Karpas-422 (cell line): ENCODE measurements around the gene TPM2. TPM values are rescaled to one million over a fixed set of nuclear protein-coding genes. Genes with fewer than 3 reads are reported as not detected.

ENCODE experiments used
- DNase-seq: peaks from one replicate; pipeline ENCODE4 v3.0.0-alpha.2; 2015
- H2AFZ ChIP-seq: fragments of 200-600 bp; sonication (generic); 2 replicates; pipeline ENCODE4 v1.6.1; 2014; ENCODE audit warnings: antibody characterized with exemption, low read length, mixed read lengths
- H3K27ac ChIP-seq: fragments of 200-600 bp; sonication (generic); 2 replicates; pipeline ENCODE4 v1.5.1; 2014; ENCODE audit warnings: mild to moderate bottlenecking, low read length, moderate library complexity
- H3K27me3 ChIP-seq: fragments of 200-600 bp; sonication (generic); 2 replicates; pipeline ENCODE4 v1.6.1; 2014; ENCODE audit warnings: low read length, mixed read lengths
- H3K36me3 ChIP-seq: fragments of 200-600 bp; sonication (generic); 2 replicates; pipeline ENCODE4 v1.6.1; 2014; ENCODE audit warnings: low read length, mixed read lengths; ENCODE audit not compliant: insufficient read depth
- H3K4me1 ChIP-seq: fragments of 200-600 bp; sonication (generic); 2 replicates; pipeline ENCODE4 v1.6.1; 2014; ENCODE audit warnings: mild to moderate bottlenecking, low read length, mixed read lengths
- H3K4me2 ChIP-seq: fragments of 200-600 bp; sonication (generic); 2 replicates; pipeline ENCODE4 v1.6.1; 2014; ENCODE audit warnings: low read length, low read depth, mild to moderate bottlenecking; ENCODE audit not compliant: poor library complexity, severe bottlenecking
- H3K4me3 ChIP-seq: fragments of 200-600 bp; sonication (generic); 2 replicates; pipeline ENCODE4 v1.5.1; 2014; ENCODE audit warnings: mild to moderate bottlenecking, antibody characterized with exemption, low read length, mixed read lengths
- H3K79me2 ChIP-seq: fragments of 200-600 bp; sonication (generic); 2 replicates; pipeline ENCODE4 v1.6.1; 2014; ENCODE audit warnings: mild to moderate bottlenecking, low read length, mixed read lengths
- H3K9ac ChIP-seq: fragments of 200-600 bp; sonication (generic); 2 replicates; pipeline ENCODE4 v1.6.0; 2014; ENCODE audit warnings: low read length
- H3K9me2 ChIP-seq: fragments of 200-600 bp; sonication (generic), shearing (Covaris generic); replicated peaks from 2 replicates; pipeline ENCODE4 v1.6.0; 2014; ENCODE audit warnings: mild to moderate bottlenecking, low read length, moderate library complexity; ENCODE audit not compliant: insufficient read depth
- H3K9me3 ChIP-seq: fragments of 300-700, 200-600 bp; sonication (generic); 2 replicates; pipeline ENCODE4 v1.6.1; 2014; ENCODE audit warnings: low read length, mixed read lengths
- H4K20me1 ChIP-seq: fragments of 200-600 bp; sonication (generic); 2 replicates; pipeline ENCODE4 v1.6.1; 2014; ENCODE audit warnings: mild to moderate bottlenecking, antibody characterized with exemption, low read length, low read depth; ENCODE audit not compliant: insufficient read depth
- total RNA-seq: library from RNA; depleted of rRNA; stranded (reverse); fragments of >200 nt; shearing (Covaris generic); gene quantifications from 2 replicates; pipeline ENCODE4 v1.2.3, GENCODE V29; 2014; ENCODE audit warnings: low replicate concordance

TPM2 gene
- total RNA-seq, 1 experiment from 2014 or later = 0.19 TPM

DNA sequence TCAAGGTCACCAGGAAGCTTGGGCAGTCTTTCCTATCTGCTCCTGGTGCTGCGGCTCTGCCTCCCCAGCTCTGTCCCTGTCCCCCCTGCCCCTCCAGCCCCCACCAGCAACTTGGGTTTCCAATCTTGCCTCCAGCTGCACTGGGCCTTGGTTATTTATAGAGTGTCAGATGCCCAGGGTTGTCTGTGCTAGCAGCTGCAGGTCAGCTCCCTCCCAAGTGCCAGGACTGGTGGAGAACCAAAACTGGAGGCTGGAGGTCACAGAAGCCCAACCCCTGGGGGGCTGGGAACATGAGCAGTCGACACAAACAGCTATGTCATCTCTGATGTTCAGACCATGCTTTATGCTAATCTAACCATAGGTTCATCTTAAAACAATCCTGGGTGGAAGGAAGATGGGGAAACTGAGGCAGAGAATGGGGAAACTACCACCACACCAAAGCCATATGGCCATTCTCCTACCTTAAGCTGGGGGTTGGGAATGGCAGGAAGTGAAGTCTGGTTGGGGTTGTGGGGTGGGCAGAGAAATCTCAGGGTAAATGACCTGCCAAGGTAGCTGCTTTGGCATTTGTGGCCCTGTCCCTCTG, 1.7 kb downstream of the TPM2 start:
- Histone ChIP-seq H3K4me2 (no peak overlapping the region), H3K36me3 (no peaks in the 10 kb centered on the region), H3K4me3 (no peak overlapping the region), H4K20me1 (no peaks in the 10 kb centered on the region), H3K27me3 (no peaks in the 10 kb centered on the region), H2AFZ (no peak overlapping the region), H3K9me2 (no peaks in the 10 kb centered on the region), H3K27ac (no peak overlapping the region), H3K79me2 (no peaks in the 10 kb centered on the region), H3K9ac (no peak overlapping the region), H3K9me3 (no peaks in the 10 kb centered on the region), H3K4me1 (peaks cover 5% of the 10 kb centered on the region; the same call in 1 of the 2 replicates)
- DNase-seq = no peak

DNA sequence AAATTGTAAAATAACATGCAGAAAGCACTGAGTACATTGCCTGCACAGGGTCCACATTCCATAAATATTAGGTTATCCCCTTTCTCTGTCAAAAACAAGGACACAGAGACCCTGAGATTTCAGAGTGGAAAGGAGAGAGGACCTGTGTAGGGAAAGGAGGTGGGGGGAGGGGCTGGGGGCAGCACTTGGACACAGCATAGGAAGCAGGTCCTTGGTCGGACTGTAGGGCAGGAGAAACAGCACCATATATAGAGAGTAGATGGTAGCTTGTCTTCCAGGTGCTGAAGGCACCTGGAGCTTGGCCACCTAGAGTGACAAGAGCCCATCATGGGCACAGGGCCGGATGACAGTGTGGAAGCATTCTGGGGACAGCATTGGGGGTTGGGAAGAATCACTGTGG, 2.4 kb downstream of the TPM2 start:
- Histone ChIP-seq H3K36me3 (no peaks in the 10 kb centered on the region), H2AFZ (no peak overlapping the region), H3K4me3 (no peak overlapping the region), H3K79me2 (no peaks in the 10 kb centered on the region), H3K9me2 (no peaks in the 10 kb centered on the region), H3K4me2 (no peak overlapping the region), H3K9ac (no peak overlapping the region), H3K27me3 (no peaks in the 10 kb centered on the region), H3K4me1 (peaks cover 5% of the 10 kb centered on the region; the same call in 1 of the 2 replicates), H3K9me3 (no peaks in the 10 kb centered on the region), H3K27ac (no peak overlapping the region), H4K20me1 (no peaks in the 10 kb centered on the region)
- no peak for DNase-seq

DNA sequence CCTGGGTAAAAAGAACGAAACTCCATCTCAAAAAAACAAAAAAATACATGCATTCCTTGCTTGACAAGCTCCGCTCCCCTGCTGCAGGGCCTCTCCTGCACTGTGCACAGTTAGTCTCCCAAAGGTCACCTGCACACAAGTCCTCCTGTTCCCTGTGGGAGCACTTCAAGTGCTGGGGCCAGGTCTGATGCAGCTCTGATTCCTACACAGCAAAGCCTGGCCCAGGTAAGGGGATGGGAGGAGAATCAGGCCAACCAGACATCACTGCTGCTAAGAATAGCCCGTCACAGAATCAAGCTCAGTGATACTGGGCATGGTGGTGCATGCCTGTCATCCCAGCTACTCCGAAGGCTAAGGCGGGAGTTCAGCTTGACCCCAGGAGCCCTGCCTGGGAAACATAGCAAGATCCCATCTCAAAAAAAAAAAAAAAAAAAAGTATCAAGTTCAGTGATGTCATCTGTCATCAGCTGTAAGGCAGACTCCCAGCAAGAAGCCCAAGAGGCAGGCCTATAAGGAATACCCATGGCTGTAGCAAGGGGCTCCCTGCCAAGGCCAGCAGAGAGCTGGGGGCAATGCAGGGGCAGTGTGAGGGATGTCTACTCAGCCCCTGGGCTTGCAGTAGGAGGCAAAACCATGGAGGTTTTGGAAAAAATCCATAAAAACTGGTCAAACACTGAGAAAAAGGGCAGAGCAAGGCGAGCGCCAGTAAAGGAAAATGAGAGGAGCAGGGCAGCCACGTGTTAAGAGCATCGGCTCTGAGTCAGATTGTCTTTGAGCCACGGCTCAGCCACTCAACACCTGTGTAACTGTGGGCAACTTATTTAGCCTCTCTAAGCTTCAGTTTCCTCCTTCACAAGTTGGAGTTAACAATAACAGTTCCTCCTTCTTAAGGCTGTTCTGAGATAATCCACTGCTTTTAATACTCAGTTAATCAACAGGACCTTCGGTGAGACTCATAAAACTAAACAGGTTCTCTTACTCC, 3.2 kb downstream of the TPM2 start:
- H3K9me2 ChIP-seq = no peaks in the 10 kb centered on the region
- H3K4me2 ChIP-seq = no peak overlapping the region
- H2AFZ ChIP-seq = no peak overlapping the region
- H3K27me3 ChIP-seq = no peaks in the 10 kb centered on the region
- no peak overlapping the region for H3K4me3 ChIP-seq
- no peak overlapping the region for H3K27ac ChIP-seq
- no peaks in the 10 kb centered on the region for H4K20me1 ChIP-seq
- H3K9me3 ChIP-seq = no peaks in the 10 kb centered on the region
- no peak for DNase-seq
- no peaks in the 10 kb centered on the region for H3K79me2 ChIP-seq
- peaks cover 5% of the 10 kb centered on the region; the same call in 1 of the 2 replicates for H3K4me1 ChIP-seq
- H3K36me3 ChIP-seq = no peaks in the 10 kb centered on the region
- no peak overlapping the region for H3K9ac ChIP-seq

DNA sequence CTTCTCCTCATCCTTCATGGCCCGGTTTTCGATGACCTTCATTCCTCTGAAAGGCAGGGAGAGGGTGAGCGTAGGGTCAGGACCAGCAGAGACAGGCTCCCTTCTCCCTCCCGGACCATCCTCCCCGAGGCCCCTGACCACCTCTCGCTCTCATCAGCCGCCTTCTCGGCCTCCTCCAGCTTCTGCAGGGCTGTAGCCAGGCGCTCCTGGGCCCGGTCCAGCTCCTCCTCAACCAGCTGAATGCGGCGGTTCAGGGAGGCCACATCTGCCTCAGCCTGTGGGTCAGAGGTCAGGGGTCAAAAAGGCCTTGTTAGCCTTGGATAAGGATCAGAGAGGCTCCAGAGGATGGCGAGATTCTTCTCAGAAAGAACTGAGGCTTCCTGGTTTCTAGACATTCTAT, 4.2 kb downstream of the TPM2 start:
- Histone ChIP-seq H3K9ac (no peak overlapping the region), H3K79me2 (no peaks in the 10 kb centered on the region), H3K9me2 (no peaks in the 10 kb centered on the region), H3K4me3 (no peak overlapping the region), H3K27ac (no peak overlapping the region), H2AFZ (no peak overlapping the region), H3K36me3 (no peaks in the 10 kb centered on the region), H3K4me2 (no peak overlapping the region), H3K4me1 (peaks cover 9% of the 10 kb centered on the region), H4K20me1 (no peaks in the 10 kb centered on the region), H3K9me3 (no peaks in the 10 kb centered on the region), H3K27me3 (no peaks in the 10 kb centered on the region)
- DNase-seq = no peak

DNA sequence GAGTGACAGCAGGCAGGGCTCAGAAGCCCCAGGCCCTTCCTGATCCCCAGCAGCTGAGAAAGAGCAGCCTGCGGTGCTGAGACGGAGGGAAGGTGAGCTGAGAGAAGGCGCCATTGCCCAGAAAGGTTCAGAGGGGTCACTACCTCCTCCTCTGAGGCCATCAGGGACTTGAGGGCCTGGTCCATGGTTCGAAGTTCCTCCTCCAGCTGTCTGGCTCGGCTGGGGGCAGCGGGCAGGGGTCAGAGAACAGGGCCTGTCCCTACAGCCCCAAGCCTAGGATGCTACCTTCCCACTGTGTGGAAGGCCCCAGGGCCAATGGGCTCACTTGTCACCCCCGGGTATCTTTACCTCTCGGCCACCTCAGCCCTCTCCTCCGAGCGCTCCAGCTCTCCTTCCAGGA, 4.8 kb downstream of the TPM2 start:
- no peak overlapping the region for H3K27ac ChIP-seq
- H3K9me3 ChIP-seq = no peaks in the 10 kb centered on the region
- H3K9ac ChIP-seq = no peak overlapping the region
- no peaks in the 10 kb centered on the region for H3K36me3 ChIP-seq
- H3K27me3 ChIP-seq = no peaks in the 10 kb centered on the region
- no peak overlapping the region for H2AFZ ChIP-seq
- no peaks in the 10 kb centered on the region for H3K9me2 ChIP-seq
- no peaks in the 10 kb centered on the region for H3K79me2 ChIP-seq
- H3K4me2 ChIP-seq = no peak overlapping the region
- H3K4me1 ChIP-seq = peaks cover 15% of the 10 kb centered on the region
- no peaks in the 10 kb centered on the region for H4K20me1 ChIP-seq
- no peak overlapping the region for H3K4me3 ChIP-seq
- DNase-seq = no peak

DNA sequence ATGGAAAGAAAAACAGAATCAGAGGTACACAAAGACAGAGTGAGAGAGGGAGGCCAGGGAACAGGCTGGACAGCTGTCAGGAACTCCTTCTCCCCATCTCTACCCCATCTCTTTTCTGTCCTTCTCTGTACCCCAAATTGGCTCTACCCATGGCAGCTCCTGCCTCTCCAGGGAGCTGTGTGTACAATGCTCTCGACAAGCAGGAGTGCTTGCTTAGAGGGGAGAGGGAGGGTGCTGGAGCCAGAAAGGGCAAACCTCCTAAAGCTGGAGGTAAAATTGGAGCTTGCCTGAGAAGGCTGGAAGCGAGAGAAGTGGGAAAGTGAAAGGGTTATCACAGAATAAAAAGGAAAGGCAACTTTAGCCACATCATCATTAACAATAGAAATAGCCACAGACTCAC, 6.4 kb downstream of the TPM2 start:
- peaks cover 16% of the 10 kb centered on the region for H3K4me1 ChIP-seq
- H3K9me2 ChIP-seq = no peaks in the 10 kb centered on the region
- no peak overlapping the region for H2AFZ ChIP-seq
- H3K4me3 ChIP-seq = no peak overlapping the region
- no peaks in the 10 kb centered on the region for H3K79me2 ChIP-seq
- H3K27ac ChIP-seq = no peak overlapping the region
- H3K4me2 ChIP-seq = no peak overlapping the region
- no peak overlapping the region for H3K9ac ChIP-seq
- no peaks in the 10 kb centered on the region for H4K20me1 ChIP-seq
- no peaks in the 10 kb centered on the region for H3K27me3 ChIP-seq
- DNase-seq = no peak
- H3K36me3 ChIP-seq = no peaks in the 10 kb centered on the region
- no peaks in the 10 kb centered on the region for H3K9me3 ChIP-seq

DNA sequence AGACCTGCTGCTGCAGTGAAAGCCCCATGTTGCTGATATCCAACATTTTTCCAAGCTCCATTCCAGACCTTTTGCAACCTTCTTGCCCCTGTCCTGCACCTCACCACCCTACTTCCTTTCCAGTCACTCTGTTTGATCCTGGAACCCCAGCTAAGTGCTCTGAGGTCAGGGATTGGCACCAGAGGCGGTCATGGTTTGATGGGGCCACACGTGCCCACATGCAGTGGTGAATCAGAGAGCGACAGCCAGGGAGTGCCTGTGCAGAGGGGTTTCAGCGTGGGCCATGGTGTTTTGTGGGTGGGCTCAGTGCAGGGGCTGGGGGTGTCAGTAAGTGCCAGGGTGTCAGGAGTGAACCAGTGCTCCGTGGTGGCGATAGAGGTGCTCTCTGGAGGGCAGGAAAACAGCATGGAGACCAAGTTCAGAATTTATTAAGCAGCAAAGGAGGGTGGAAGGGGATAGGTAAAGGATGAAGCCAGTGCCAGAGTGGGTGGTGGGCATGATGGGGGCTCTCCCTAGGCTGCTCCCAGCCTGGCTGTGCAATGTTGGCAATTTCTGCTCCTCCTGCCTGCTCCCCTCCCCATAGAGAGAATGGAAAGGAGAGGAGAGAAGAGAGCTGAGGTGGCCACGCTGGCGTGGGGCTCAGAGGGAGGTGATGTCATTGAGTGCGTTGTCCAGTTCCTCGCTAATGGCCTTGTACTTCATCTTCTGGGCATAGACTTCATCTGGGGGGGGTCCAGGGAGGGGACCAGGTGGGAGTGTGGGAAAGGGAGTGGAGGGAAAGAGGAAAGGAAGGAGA, 7.0 kb downstream of the TPM2 start:
- no peaks in the 10 kb centered on the region for H3K9me2 ChIP-seq
- no peaks in the 10 kb centered on the region for H3K36me3 ChIP-seq

DNA sequence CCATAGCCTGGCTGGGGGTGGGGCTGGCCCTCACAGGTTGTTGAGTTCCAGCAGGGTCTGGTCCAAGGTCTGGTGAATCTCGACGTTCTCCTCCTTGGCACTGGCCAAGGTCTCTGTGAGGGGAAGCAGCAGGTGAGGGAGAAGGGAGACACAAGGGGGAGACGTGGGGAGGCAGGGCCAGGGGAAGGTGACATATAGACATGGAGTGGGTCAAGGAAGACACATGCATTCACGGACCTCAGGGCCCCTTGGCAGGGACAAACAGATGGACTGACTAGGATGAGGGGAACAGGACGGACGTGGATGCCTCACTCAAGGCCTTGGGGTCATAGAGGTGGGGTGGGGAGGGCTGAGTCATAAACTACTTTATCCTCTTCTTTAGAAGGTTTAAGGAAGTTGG, 7.7 kb downstream of the TPM2 start:
- Histone ChIP-seq H3K79me2 (no peaks in the 10 kb centered on the region), H3K4me2 (no peak overlapping the region), H3K9me3 (no peaks in the 10 kb centered on the region), H3K4me1 (peaks cover 15% of the 10 kb centered on the region), H3K36me3 (no peaks in the 10 kb centered on the region), H3K27ac (no peak overlapping the region), H3K27me3 (no peaks in the 10 kb centered on the region), H3K4me3 (no peak overlapping the region), H2AFZ (no peak overlapping the region), H3K9me2 (no peaks in the 10 kb centered on the region), H4K20me1 (no peaks in the 10 kb centered on the region), H3K9ac (no peak overlapping the region)
- DNase-seq = no peak

More for the DNA sequence above, 7.0 kb downstream of the TPM2 start:
- H3K4me2 ChIP-seq = no peak overlapping the region
- no peak for DNase-seq
- H3K27ac ChIP-seq = no peak overlapping the region
- H2AFZ ChIP-seq = no peak overlapping the region
- H3K27me3 ChIP-seq = no peaks in the 10 kb centered on the region
- no peaks in the 10 kb centered on the region for H3K9me3 ChIP-seq
- H3K4me1 ChIP-seq = peaks cover 16% of the 10 kb centered on the region
- no peak overlapping the region for H3K4me3 ChIP-seq
- H3K9ac ChIP-seq = no peak overlapping the region
- no peaks in the 10 kb centered on the region for H4K20me1 ChIP-seq
- no peaks in the 10 kb centered on the region for H3K79me2 ChIP-seq
